H9 (cell line): ENCODE data around the gene LGR5. TPM values are rescaled to one million over a fixed set of nuclear protein-coding genes. Genes with fewer than 3 reads are reported as not detected.

Experiments used
- DNase-seq: peaks from one replicate; pipeline ENCODE4 v3.0.0-alpha.2; 2017
- H2AFZ ChIP-seq: one replicate; pipeline ENCODE4 v1.6.1; 2013; ENCODE audit warnings: mild to moderate bottlenecking, low read length, control low read depth, moderate library complexity
- H2AK5ac ChIP-seq: 2 replicates; pipeline ENCODE4 v1.6.1; 2013; ENCODE audit warnings: low read length, control low read depth, mixed read lengths; ENCODE audit not compliant: insufficient read length
- H2BK120ac ChIP-seq: one replicate; pipeline ENCODE4 v1.6.1; 2013; ENCODE audit warnings: low read depth, mild to moderate bottlenecking, low read length, control low read depth, inconsistent platforms; ENCODE audit not compliant: poor library complexity, severe bottlenecking
- H2BK12ac ChIP-seq: 2 replicates; pipeline ENCODE4 v1.6.1; 2013; ENCODE audit warnings: low read length, control low read depth, mixed read lengths, low read depth; ENCODE audit not compliant: insufficient read length
- H2BK15ac ChIP-seq: 2 replicates; pipeline ENCODE4 v1.6.1; 2013; ENCODE audit warnings: low read depth, low read length, control low read depth
- H2BK20ac ChIP-seq: one replicate; pipeline ENCODE4 v1.6.1; 2013; ENCODE audit warnings: low read depth, mild to moderate bottlenecking, low read length, control low read depth, inconsistent platforms; ENCODE audit not compliant: poor library complexity, severe bottlenecking
- H2BK5ac ChIP-seq: 2 replicates; pipeline ENCODE4 v1.6.1; 2013; ENCODE audit warnings: low read length, control low read depth, mixed read lengths; ENCODE audit not compliant: insufficient read length
- H3K14ac ChIP-seq: 2 replicates; pipeline ENCODE4 v1.6.1; 2013; ENCODE audit warnings: low read length, control low read depth; ENCODE audit not compliant: insufficient read depth
- H3K18ac ChIP-seq: 2 replicates; pipeline ENCODE4 v1.6.1; 2013; ENCODE audit warnings: low read depth, mild to moderate bottlenecking, mixed read lengths, low read length, control low read depth; ENCODE audit not compliant: insufficient read length
- H3K23ac ChIP-seq: 2 replicates; pipeline ENCODE4 v1.6.1; 2013; ENCODE audit warnings: low read length, control low read depth, mixed read lengths, low read depth; ENCODE audit not compliant: insufficient read length
- H3K23me2 ChIP-seq: 2 replicates; pipeline ENCODE4 v1.6.1; 2013; ENCODE audit warnings: low read depth, mild to moderate bottlenecking, mixed read lengths, low read length, control low read depth; ENCODE audit not compliant: insufficient read length, poor library complexity, severe bottlenecking
- H3K27ac ChIP-seq: 2 replicates; pipeline ENCODE4 v1.5.1; 2013; ENCODE audit warnings: low read length, control low read depth, mixed read lengths, low read depth; ENCODE audit not compliant: insufficient read length
- H3K27me3 ChIP-seq: 2 replicates; pipeline ENCODE4 v1.6.1; 2013; ENCODE audit warnings: low read length, control low read depth, inconsistent platforms; ENCODE audit not compliant: insufficient read depth
- H3K4ac ChIP-seq: 2 replicates; pipeline ENCODE4 v1.6.1; 2013; ENCODE audit warnings: low read depth, mild to moderate bottlenecking, control low read depth, inconsistent platforms, low read length, moderate library complexity
- H3K4me1 ChIP-seq: 2 replicates; pipeline ENCODE4 v1.6.1; 2013; ENCODE audit warnings: low read length, control low read depth, inconsistent platforms; ENCODE audit not compliant: insufficient read depth
- H3K4me2 ChIP-seq: 2 replicates; pipeline ENCODE4 v1.6.1; 2013; ENCODE audit warnings: low read length, control low read depth, mixed read lengths; ENCODE audit not compliant: insufficient read length, insufficient read depth
- H3K56ac ChIP-seq: 2 replicates; pipeline ENCODE4 v1.6.1; 2013; ENCODE audit warnings: low read depth, mild to moderate bottlenecking, mixed read lengths, low read length, control low read depth; ENCODE audit not compliant: insufficient read length
- H3K79me1 ChIP-seq: 2 replicates; pipeline ENCODE4 v1.6.1; 2013; ENCODE audit warnings: low read depth, mild to moderate bottlenecking, moderate library complexity, low read length, control low read depth, inconsistent platforms; ENCODE audit not compliant: insufficient read depth, poor library complexity, severe bottlenecking
- H3K79me2 ChIP-seq: 2 replicates; pipeline ENCODE4 v1.6.1; 2013; ENCODE audit warnings: low read length, control low read depth, inconsistent platforms; ENCODE audit not compliant: insufficient read depth
- H3K9ac ChIP-seq: 2 replicates; pipeline ENCODE4 v1.6.1; 2013; ENCODE audit warnings: low read length, control low read depth, mixed read lengths; ENCODE audit not compliant: insufficient read length; ENCODE audit errors: extremely low read depth
- H3K9me3 ChIP-seq: one replicate; pipeline ENCODE4 v1.6.1; 2013; ENCODE audit warnings: low read depth, low read length, inconsistent platforms; ENCODE audit not compliant: control insufficient read depth
- H3T11ph ChIP-seq: one replicate; pipeline ENCODE4 v1.6.1; 2013; ENCODE audit warnings: mild to moderate bottlenecking, low read length, control low read depth, inconsistent platforms
- H4K20me1 ChIP-seq: one replicate; pipeline ENCODE4 v1.6.1; 2013; ENCODE audit not compliant: control insufficient read depth, insufficient read length, insufficient read depth
- H4K5ac ChIP-seq: 2 replicates; pipeline ENCODE4 v1.6.1; 2013; ENCODE audit warnings: low read depth, mild to moderate bottlenecking, mixed read lengths, low read length, control low read depth; ENCODE audit not compliant: insufficient read length
- H4K8ac ChIP-seq: replicated peaks from 2 replicates; pipeline ENCODE4 v1.6.1; 2013; ENCODE audit warnings: low read length, control low read depth, mixed read lengths, low read depth; ENCODE audit not compliant: insufficient read length
- H4K91ac ChIP-seq: 2 replicates; pipeline ENCODE4 v1.6.1; 2013; ENCODE audit warnings: low read depth, mild to moderate bottlenecking, moderate library complexity, mixed read lengths, low read length, control low read depth; ENCODE audit not compliant: insufficient read length
- H3K27ac Mint-ChIP-seq, 3 experiments: 2 replicates in 2 of 3; 3 replicates in 1 of 3; pipeline ENCODE4 v1.8.0; 2020 to 2021; ENCODE audit warnings: mixed read lengths in 3 of 3, mild to moderate bottlenecking in 1 of 3, moderate library complexity in 1 of 3
- H3K27me3 Mint-ChIP-seq: 2 replicates; pipeline ENCODE4 v1.8.0; 2021; ENCODE audit warnings: low read depth, mild to moderate bottlenecking, moderate library complexity, mixed read lengths
- H3K36me3 Mint-ChIP-seq, 3 experiments: 2 replicates in 2 of 3; 3 replicates in 1 of 3; pipeline ENCODE4 v1.8.0; 2020 to 2021; ENCODE audit warnings: low read depth in 3 of 3, mixed read lengths in 3 of 3; ENCODE audit not compliant: insufficient read depth in 1 of 3
- H3K4me1 Mint-ChIP-seq, 2 experiments: 2 replicates each; pipeline ENCODE4 v1.8.0; 2020; ENCODE audit warnings: mixed read lengths in 2 of 2
- H3K4me3 Mint-ChIP-seq, 2 experiments: 2 replicates in 1 of 2; 3 replicates in 1 of 2; pipeline ENCODE4 v1.8.0; 2020 to 2021; ENCODE audit warnings: mild to moderate bottlenecking in 2 of 2, mixed read lengths in 2 of 2, moderate library complexity in 1 of 2
- H3K9me3 Mint-ChIP-seq, 2 experiments: 2 replicates in 1 of 2; 3 replicates in 1 of 2; pipeline ENCODE4 v1.8.0; 2020; ENCODE audit warnings: mild to moderate bottlenecking in 2 of 2, mixed read lengths in 2 of 2, moderate library complexity in 1 of 2
- WGBS: extraction: QIAGEN DNeasy Blood & Tissue Kit; methylation state at CpG from one replicate; pipeline ENCODE4 v1.1.7; 2013; ENCODE audit warnings: missing lambda C conversion rate, low lambda C conversion rate, mixed read lengths; ENCODE audit not compliant: insufficient read length; ENCODE audit errors: extremely low coverage; 5-methylcytosine and 5-hydroxymethylcytosine counted together
- total RNA-seq: library from RNA; stranded (reverse); gene quantifications from 2 replicates; pipeline ENCODE4 v1.2.1, GENCODE V29; 2021
- TF ChIP-seq, protein P1 (sequence below): fragments of 200-600 bp; sonication (generic); conservative IDR thresholded peaks from 3 replicates; pipeline ENCODE4 v1.8.0; 2021; ENCODE audit warnings: antibody characterized with exemption, mild to moderate bottlenecking

Gene LGR5
- total RNA-seq, 1 experiment from 2014 or later, result 0.09 TPM

DNA sequence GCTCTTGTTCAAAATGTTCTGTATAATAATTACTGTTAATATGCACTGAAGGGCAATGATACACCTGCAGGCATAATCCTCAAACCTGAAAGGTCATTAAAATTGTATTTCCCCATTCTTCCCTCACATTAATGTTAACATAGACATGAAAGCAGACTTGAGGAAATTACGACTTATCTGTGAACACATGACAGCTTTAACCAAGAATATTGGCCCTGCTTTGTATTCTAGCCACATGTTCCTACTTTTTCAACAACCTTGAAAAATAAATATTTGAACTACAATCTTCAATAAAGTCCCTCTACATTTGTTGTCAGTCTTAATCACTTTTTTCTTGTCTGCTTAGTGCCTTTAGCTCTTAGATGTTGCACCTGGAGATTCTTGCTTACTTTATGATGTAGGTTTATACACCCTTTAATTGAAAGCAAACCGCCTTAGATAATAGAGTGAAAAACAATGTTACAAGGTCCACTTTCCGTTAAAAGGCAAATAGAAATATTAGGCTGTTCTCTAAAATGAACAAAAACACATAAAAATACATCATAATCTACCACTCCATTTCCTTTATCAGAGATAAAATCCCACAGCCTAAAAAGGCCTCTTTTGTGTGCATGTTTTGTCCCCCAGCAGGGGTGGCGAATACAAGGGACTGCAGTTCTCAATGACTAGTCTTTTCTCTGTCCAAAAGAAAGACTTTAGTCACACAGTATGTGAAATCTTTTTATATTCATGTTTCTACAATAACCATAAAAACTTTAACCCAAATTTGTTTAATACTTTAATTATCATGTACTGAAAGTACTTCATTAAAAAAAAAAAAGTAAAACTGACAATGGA lies 168.1 kb downstream of the LGR5 start:
- H3K9me3 ChIP-seq, result no peaks in the 10 kb centered on the region
- TF ChIP-seq, protein P1, sequence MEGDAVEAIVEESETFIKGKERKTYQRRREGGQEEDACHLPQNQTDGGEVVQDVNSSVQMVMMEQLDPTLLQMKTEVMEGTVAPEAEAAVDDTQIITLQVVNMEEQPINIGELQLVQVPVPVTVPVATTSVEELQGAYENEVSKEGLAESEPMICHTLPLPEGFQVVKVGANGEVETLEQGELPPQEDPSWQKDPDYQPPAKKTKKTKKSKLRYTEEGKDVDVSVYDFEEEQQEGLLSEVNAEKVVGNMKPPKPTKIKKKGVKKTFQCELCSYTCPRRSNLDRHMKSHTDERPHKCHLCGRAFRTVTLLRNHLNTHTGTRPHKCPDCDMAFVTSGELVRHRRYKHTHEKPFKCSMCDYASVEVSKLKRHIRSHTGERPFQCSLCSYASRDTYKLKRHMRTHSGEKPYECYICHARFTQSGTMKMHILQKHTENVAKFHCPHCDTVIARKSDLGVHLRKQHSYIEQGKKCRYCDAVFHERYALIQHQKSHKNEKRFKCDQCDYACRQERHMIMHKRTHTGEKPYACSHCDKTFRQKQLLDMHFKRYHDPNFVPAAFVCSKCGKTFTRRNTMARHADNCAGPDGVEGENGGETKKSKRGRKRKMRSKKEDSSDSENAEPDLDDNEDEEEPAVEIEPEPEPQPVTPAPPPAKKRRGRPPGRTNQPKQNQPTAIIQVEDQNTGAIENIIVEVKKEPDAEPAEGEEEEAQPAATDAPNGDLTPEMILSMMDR, result no peak
- H3K27me3 ChIP-seq, result no peaks in the 10 kb centered on the region
- no CpG with 5 or more reads among the region's 4 CpGs for WGBS
- H2BK120ac ChIP-seq, result no peak overlapping the region
- no peaks in the 10 kb centered on the region for H3K23me2 ChIP-seq
- no peak overlapping the region for H4K91ac ChIP-seq
- no peak for DNase-seq
- H3K18ac ChIP-seq, result no peak overlapping the region
- H3K23ac ChIP-seq, result no peak overlapping the region
- H3K36me3 Mint-ChIP-seq, result peaks cover 23 to 58% (median 36%) of the 10 kb centered on the region in 3 experiments; a peak in 6 of 7 replicates
- no peak overlapping the region for H2BK5ac ChIP-seq
- no peak overlapping the region for H3K14ac ChIP-seq
- no peak overlapping the region for H3K4me3 Mint-ChIP-seq
- H3K9me3 Mint-ChIP-seq, result no peaks in the 10 kb centered on the region
- H3T11ph ChIP-seq, result no peak overlapping the region
- no peak overlapping the region for H2BK20ac ChIP-seq
- 0 out of 2 replicates have a peak, but pooled peaks cover 3% of the 10 kb centered on the region for H3K4me1 ChIP-seq
- no peaks in the 10 kb centered on the region for H3K79me2 ChIP-seq
- no peaks in the 10 kb centered on the region for H3K79me1 ChIP-seq
- no peak overlapping the region for H3K4ac ChIP-seq
- H4K8ac ChIP-seq, result no peak overlapping the region
- H3K27ac ChIP-seq, result no peak overlapping the region
- no peak overlapping the region for H2BK12ac ChIP-seq
- H3K56ac ChIP-seq, result no peak overlapping the region
- H3K27me3 Mint-ChIP-seq, result no peaks in the 10 kb centered on the region
- H2BK15ac ChIP-seq, result no peak overlapping the region
- H3K4me2 ChIP-seq, result no peak overlapping the region
- no peak overlapping the region for H2AK5ac ChIP-seq
- H3K27ac Mint-ChIP-seq, result no peak overlapping the region
- H4K20me1 ChIP-seq, result no peaks in the 10 kb centered on the region
- no peak overlapping the region for H2AFZ ChIP-seq
- no peak overlapping the region for H3K9ac ChIP-seq
- no peak overlapping the region for H4K5ac ChIP-seq
- no peaks in the 10 kb centered on the region for H3K4me1 Mint-ChIP-seq
